ENCODE results near the gene ZBTB7C. TPM values are rescaled to one million over a fixed set of nuclear protein-coding genes. Genes with fewer than 3 reads are reported as not detected.

ZBTB7C gene
- polyA plus RNA-seq, 1 donor (not counting 4 experiments of a cell fraction or from before 2014, with no cell fraction given), result 0.58 TPM

DNA sequence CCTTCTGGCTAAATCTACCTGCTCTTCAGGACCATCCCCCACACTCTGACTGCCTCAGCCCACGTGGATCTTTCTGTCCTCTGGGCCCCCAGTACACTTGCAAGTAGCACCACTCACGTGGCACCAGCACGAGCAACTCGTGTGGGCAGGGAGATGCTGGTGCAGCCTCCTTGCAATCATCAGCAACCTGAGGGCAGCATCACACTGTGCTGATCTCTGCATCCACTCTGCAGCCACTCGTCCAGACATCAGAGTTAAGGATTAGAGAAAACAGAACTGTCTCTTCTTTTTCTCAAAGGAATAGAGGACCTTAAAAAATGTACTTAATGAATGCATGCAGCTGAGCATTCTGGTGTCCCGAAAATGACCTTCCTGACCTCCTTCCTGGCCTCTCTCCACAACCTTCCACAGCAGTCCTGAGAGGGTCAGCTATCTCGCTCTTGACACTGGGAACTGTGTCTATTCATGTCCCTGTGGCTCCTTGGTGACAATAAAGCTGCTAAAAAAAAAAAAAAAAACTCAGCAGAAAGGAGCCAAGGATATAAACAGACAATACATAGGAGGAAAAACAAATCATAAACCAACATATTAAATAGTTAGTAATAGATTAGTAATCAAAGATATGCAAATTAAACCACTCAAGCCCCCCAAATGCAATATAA is 145.9 kb downstream of the ZBTB7C start:
- H3K9ac ChIP-seq (ENCODE audit: control insufficient read depth, extremely low read depth, insufficient read depth, low read length), result no peak overlapping the region
- H3K27ac ChIP-seq (ENCODE audit: control insufficient read depth, insufficient read depth, low read length), result no peak overlapping the region
- no peaks in the 10 kb centered on the region for H4K20me1 ChIP-seq (ENCODE audit: control insufficient read depth, extremely low read depth, insufficient read depth, low read length)
- no peaks in the 10 kb centered on the region for H3K4me1 ChIP-seq (ENCODE audit: control insufficient read depth, extremely low read depth, insufficient read depth, low read length)
- FAIRE-seq, result no peak
- DNase-seq (ENCODE audit: low read depth, low spot score), result no peak
- H3K79me2 ChIP-seq (ENCODE audit: control insufficient read depth, insufficient read depth, low read length), result no peaks in the 10 kb centered on the region
- TF ChIP-seq EZH2 (IDR thresholded peaks at IDR 0.05; ENCODE audit: low read length), result no peak
- TF ChIP-seq, protein P1, sequence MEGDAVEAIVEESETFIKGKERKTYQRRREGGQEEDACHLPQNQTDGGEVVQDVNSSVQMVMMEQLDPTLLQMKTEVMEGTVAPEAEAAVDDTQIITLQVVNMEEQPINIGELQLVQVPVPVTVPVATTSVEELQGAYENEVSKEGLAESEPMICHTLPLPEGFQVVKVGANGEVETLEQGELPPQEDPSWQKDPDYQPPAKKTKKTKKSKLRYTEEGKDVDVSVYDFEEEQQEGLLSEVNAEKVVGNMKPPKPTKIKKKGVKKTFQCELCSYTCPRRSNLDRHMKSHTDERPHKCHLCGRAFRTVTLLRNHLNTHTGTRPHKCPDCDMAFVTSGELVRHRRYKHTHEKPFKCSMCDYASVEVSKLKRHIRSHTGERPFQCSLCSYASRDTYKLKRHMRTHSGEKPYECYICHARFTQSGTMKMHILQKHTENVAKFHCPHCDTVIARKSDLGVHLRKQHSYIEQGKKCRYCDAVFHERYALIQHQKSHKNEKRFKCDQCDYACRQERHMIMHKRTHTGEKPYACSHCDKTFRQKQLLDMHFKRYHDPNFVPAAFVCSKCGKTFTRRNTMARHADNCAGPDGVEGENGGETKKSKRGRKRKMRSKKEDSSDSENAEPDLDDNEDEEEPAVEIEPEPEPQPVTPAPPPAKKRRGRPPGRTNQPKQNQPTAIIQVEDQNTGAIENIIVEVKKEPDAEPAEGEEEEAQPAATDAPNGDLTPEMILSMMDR (optimal IDR thresholded peaks at IDR 0.05 in 1 of 3, IDR thresholded peaks at IDR 0.05 in 1 of 3, conservative IDR thresholded peaks at IDR 0.05 in 1 of 3; ENCODE audit: extremely low read depth in 1 of 3, insufficient read depth in 2 of 3, low read length in 3 of 3), result no peak
- H2AFZ ChIP-seq (ENCODE audit: control insufficient read depth, low read length), result no peak overlapping the region
- H3K9me3 ChIP-seq (ENCODE audit: control insufficient read depth, low read depth, low read length), result no peaks in the 10 kb centered on the region
- no peaks in the 10 kb centered on the region for H3K9me1 ChIP-seq (ENCODE audit: control insufficient read depth, extremely low read depth, insufficient read depth, low read length)
- dilution Hi-C loops (cut with MboI; ENCODE audit: extremely low pct_ligation_motif_present, low sequenced_read_pairs), result no loop called here
- H3K4me2 ChIP-seq (ENCODE audit: control insufficient read depth, extremely low read depth, insufficient read depth, low read depth, low read length), result no peak overlapping the region
- no peaks in the 10 kb centered on the region for H3K36me3 ChIP-seq (ENCODE audit: control insufficient read depth in 2 of 2, extremely low read depth in 1 of 2, insufficient read depth in 2 of 2, low read length in 2 of 2)
- H3K4me3 ChIP-seq (ENCODE audit: control insufficient read depth in 2 of 3, extremely low read depth in 1 of 3, insufficient read depth in 2 of 3, low read depth in 1 of 3, low read length in 3 of 3), result no peak overlapping the region
- H3K27me3 ChIP-seq (ENCODE audit: control insufficient read depth, extremely low read depth, insufficient read depth, low read length), result no peaks in the 10 kb centered on the region

DNA sequence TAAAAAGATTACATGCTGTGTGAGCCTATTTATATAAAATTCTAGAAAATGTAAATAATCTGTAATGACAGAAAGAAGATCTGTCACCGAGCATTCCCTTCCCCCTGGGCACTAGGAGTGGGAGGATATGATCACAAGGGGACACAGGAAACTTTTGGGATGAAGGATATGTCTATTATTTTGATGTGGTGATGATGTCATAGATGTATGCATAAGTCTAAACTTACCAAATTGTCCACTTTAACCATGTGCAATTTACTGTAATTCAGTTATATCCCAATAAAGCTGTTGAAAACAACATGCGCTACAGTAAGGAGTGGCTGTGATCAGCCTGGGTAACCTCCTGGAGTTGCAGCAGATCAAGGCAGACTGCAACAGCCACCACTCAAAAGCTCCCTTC is 148.9 kb downstream of the ZBTB7C start:
- Histone ChIP-seq H3K9me1 (ENCODE audit: control insufficient read depth, extremely low read depth, insufficient read depth, low read length) (no peaks in the 10 kb centered on the region), H4K20me1 (ENCODE audit: control insufficient read depth, extremely low read depth, insufficient read depth, low read length) (no peaks in the 10 kb centered on the region), H3K4me1 (ENCODE audit: control insufficient read depth, extremely low read depth, insufficient read depth, low read length) (no peaks in the 10 kb centered on the region), H3K27me3 (ENCODE audit: control insufficient read depth, extremely low read depth, insufficient read depth, low read length) (no peaks in the 10 kb centered on the region), H3K4me2 (ENCODE audit: control insufficient read depth, extremely low read depth, insufficient read depth, low read depth, low read length) (no peak overlapping the region), H3K27ac (ENCODE audit: control insufficient read depth, insufficient read depth, low read length) (no peak overlapping the region), H3K36me3 (ENCODE audit: control insufficient read depth in 2 of 2, extremely low read depth in 1 of 2, insufficient read depth in 2 of 2, low read length in 2 of 2) (no peaks in the 10 kb centered on the region), H3K79me2 (ENCODE audit: control insufficient read depth, insufficient read depth, low read length) (no peaks in the 10 kb centered on the region), H3K9me3 (ENCODE audit: control insufficient read depth, low read depth, low read length) (no peaks in the 10 kb centered on the region), H2AFZ (ENCODE audit: control insufficient read depth, low read length) (no peak overlapping the region), H3K4me3 (ENCODE audit: control insufficient read depth in 2 of 3, extremely low read depth in 1 of 3, insufficient read depth in 2 of 3, low read depth in 1 of 3, low read length in 3 of 3) (no peak overlapping the region), H3K9ac (ENCODE audit: control insufficient read depth, extremely low read depth, insufficient read depth, low read length) (no peak overlapping the region)
- dilution Hi-C loops (cut with MboI; ENCODE audit: extremely low pct_ligation_motif_present, low sequenced_read_pairs), result no loop called here
- TF ChIP-seq, protein P1 (optimal IDR thresholded peaks at IDR 0.05 in 1 of 3, IDR thresholded peaks at IDR 0.05 in 1 of 3, conservative IDR thresholded peaks at IDR 0.05 in 1 of 3; ENCODE audit: extremely low read depth in 1 of 3, insufficient read depth in 2 of 3, low read length in 3 of 3), result no peak
- TF ChIP-seq EZH2 (IDR thresholded peaks at IDR 0.05; ENCODE audit: low read length), result no peak
- DNase-seq (ENCODE audit: low read depth, low spot score) (no peak), FAIRE-seq (no peak)
